SK-N-SH (cell line): ENCODE results near the gene PNKP. TPM values are rescaled to one million over a fixed set of nuclear protein-coding genes. Genes with fewer than 3 reads are reported as not detected.

Experiments used
- CTCF ChIA-PET: fragments of 300-600, 350-600 bp; formaldehyde crosslinking; extraction: SDS; loops from one replicate; lab custom pipeline; 2021; lab: Yijun Ruan, JAX
- POLR2A ChIA-PET: fragments of 350-600 bp; sonication (Branson Sonifier 250); formaldehyde crosslinking; extraction: SDS; loops from one replicate; lab custom pipeline; 2020; ENCODE audit warnings: antibody characterized with exemption, inconsistent platforms; lab: Yijun Ruan, JAX
- DNase-seq: peaks from one replicate; pipeline ENCODE4 v3.0.0; 2012
- H2AFZ ChIP-seq: fragments of 200-600 bp; sonication (generic); 2 replicates; pipeline ENCODE4 v1.8.1; 2016; ENCODE audit warnings: antibody characterized with exemption, mild to moderate bottlenecking, low read depth
- H3F3A ChIP-seq: fragments of 200-600 bp; sonication (generic); replicated peaks from 2 replicates; pipeline ENCODE3; 2016; ENCODE audit warnings: antibody characterized with exemption, mild to moderate bottlenecking; ENCODE audit not compliant: insufficient read depth
- H3K27ac ChIP-seq, 2 experiments: fragments of 200-500 bp in 1 of 2; fragments of 200-600 bp in 1 of 2; sonication (Bioruptor generic) in 1 of 2; sonication (generic), shearing (Covaris generic) in 1 of 2; 2 replicates each; pipeline versions ENCODE4 v1.5.1 to v1.6.1; 2014 to 2016; ENCODE audit warnings: low read depth in 2 of 2, inconsistent platforms in 1 of 2, low read length in 1 of 2, mild to moderate bottlenecking in 1 of 2, mixed read lengths in 1 of 2
- H3K27me3 ChIP-seq: fragments of 200-600 bp; sonication (generic), shearing (Covaris generic); 2 replicates; pipeline ENCODE4 v1.6.1; 2016; ENCODE audit warnings: mixed run types; ENCODE audit not compliant: insufficient read depth
- H3K36me3 ChIP-seq, 2 experiments: fragments of 200-500 bp in 1 of 2; fragments of 200-600 bp in 1 of 2; sonication (Bioruptor generic) in 1 of 2; sonication (generic) in 1 of 2; replicated peaks in 1 of 2; 2 replicates each; pipeline versions ENCODE3 to v1.5.1; 2014 to 2016; ENCODE audit warnings: low read length in 1 of 2, mild to moderate bottlenecking in 1 of 2; ENCODE audit not compliant: insufficient read depth in 2 of 2, control insufficient read depth in 1 of 2
- H3K4me1 ChIP-seq, 2 experiments: fragments of 200-500 bp in 1 of 2; fragments of 200-600 bp in 1 of 2; sonication (Bioruptor generic) in 1 of 2; sonication (generic), shearing (Covaris generic) in 1 of 2; 2 replicates each; pipeline versions ENCODE4 v1.5.1 to v1.6.1; 2014 to 2016; ENCODE audit warnings: low read depth in 1 of 2, low read length in 1 of 2, mixed run types in 1 of 2; ENCODE audit not compliant: insufficient read depth in 2 of 2, control insufficient read depth in 1 of 2
- H3K4me2 ChIP-seq: fragments of 200-600 bp; sonication (generic), shearing (Covaris generic); 2 replicates; pipeline ENCODE4 v1.6.1; 2017; ENCODE audit warnings: mixed run types
- H3K4me3 ChIP-seq, 2 experiments: fragments of 200-500 bp in 1 of 2; fragments of 200-600 bp in 1 of 2; sonication (Bioruptor generic) in 1 of 2; sonication (generic), shearing (Covaris generic) in 1 of 2; 2 replicates each; pipeline versions ENCODE4 v1.5.1 to v1.8.1; 2014 to 2016; ENCODE audit warnings: low read depth in 2 of 2, inconsistent platforms in 1 of 2, low read length in 1 of 2, mild to moderate bottlenecking in 1 of 2, mixed read lengths in 1 of 2, moderate library complexity in 1 of 2
- H3K79me2 ChIP-seq: fragments of 200-600 bp; sonication (generic); 2 replicates; pipeline ENCODE4 v1.8.1; 2017; ENCODE audit warnings: mild to moderate bottlenecking; ENCODE audit not compliant: insufficient read depth
- H3K9ac ChIP-seq: fragments of 200-600 bp; sonication (generic); 2 replicates; pipeline ENCODE4 v1.6.1; 2017; ENCODE audit warnings: mixed run types
- H3K9me2 ChIP-seq: fragments of 200-600 bp; sonication (generic); 2 replicates; pipeline ENCODE4 v1.6.1; 2017; ENCODE audit warnings: mixed run types
- H3K9me3 ChIP-seq: fragments of 200-600 bp; sonication (generic); 2 replicates; pipeline ENCODE4 v1.6.1; 2017; ENCODE audit warnings: mixed run types, mild to moderate bottlenecking, moderate library complexity
- H4K20me1 ChIP-seq: fragments of 200-600 bp; sonication (generic); 2 replicates; pipeline ENCODE4 v1.6.1; 2017; ENCODE audit warnings: mild to moderate bottlenecking, mixed run types; ENCODE audit not compliant: insufficient read depth
- FOXM1 ChIP-seq: IDR thresholded peaks from 2 replicates; pipeline ENCODE4 v1.4.0; 2012; ENCODE audit warnings: low read depth, mild to moderate bottlenecking
- GATA2 ChIP-seq: sonication (generic); formaldehyde crosslinking; IDR thresholded peaks from 2 replicates; pipeline ENCODE4 v1.5.0; 2020; ENCODE audit warnings: mild to moderate bottlenecking, missing genetic modification reagents
- JUND ChIP-seq: IDR thresholded peaks from 2 replicates; pipeline ENCODE4 v1.4.0; 2012
- MEF2A ChIP-seq: IDR thresholded peaks from 2 replicates; pipeline ENCODE4 v1.4.0; 2012; ENCODE audit warnings: low read depth, borderline replicate concordance
- POLR2AphosphoS5 ChIP-seq: IDR thresholded peaks from 2 replicates; pipeline ENCODE4 v1.6.1; 2012; ENCODE audit warnings: low read depth, low read length
- RXRA ChIP-seq: IDR thresholded peaks from 2 replicates; pipeline ENCODE4 v1.4.0; 2012; ENCODE audit warnings: low read depth, mild to moderate bottlenecking, borderline replicate concordance
- SIN3A ChIP-seq: IDR thresholded peaks from 2 replicates; pipeline ENCODE4 v1.6.1; 2012; ENCODE audit warnings: low read depth, mild to moderate bottlenecking, low read length, moderate library complexity, borderline replicate concordance
- TAF1 ChIP-seq: IDR thresholded peaks from 2 replicates; pipeline ENCODE4 v1.6.1; 2012; ENCODE audit warnings: low read depth, mild to moderate bottlenecking, low read length, moderate library complexity, borderline replicate concordance
- TCF12 ChIP-seq: IDR thresholded peaks from 2 replicates; pipeline ENCODE4 v1.4.0; 2012
- TEAD4 ChIP-seq: IDR thresholded peaks from 2 replicates; pipeline ENCODE4 v1.4.0; 2012; ENCODE audit warnings: mild to moderate bottlenecking, borderline replicate concordance; ENCODE audit not compliant: insufficient read depth
- WGBS: methylation state at CpG from one replicate; pipeline ENCODE4 v1.1.6; 2017; ENCODE audit warnings: low lambda C conversion rate; 5-methylcytosine and 5-hydroxymethylcytosine counted together
- polyA plus RNA-seq, 3 experiments: library from polyadenylated mRNA; depleted of rRNA; stranded (reverse); fragments of >200 nt; gene quantifications; 2 replicates each; pipeline ENCODE4 v1.2.3, GENCODE V29; 2012
- TF ChIP-seq, protein P1 (sequence below): fragments of 150-350 bp; IDR thresholded peaks from 2 replicates; pipeline ENCODE4 v1.6.1; 2016; ENCODE audit warnings: mild to moderate bottlenecking, low read depth, low read length
- TF ChIP-seq, protein P2 (sequence below): IDR thresholded peaks from 2 replicates; pipeline ENCODE4; 2012
- TF ChIP-seq, protein P3 (sequence below): IDR thresholded peaks from 2 replicates; pipeline ENCODE4 v1.6.1; 2012; ENCODE audit warnings: mild to moderate bottlenecking, low read depth, low read length, moderate library complexity
- TF ChIP-seq, protein P4 (sequence below): IDR thresholded peaks from 2 replicates; pipeline ENCODE4 v1.4.0; 2012; ENCODE audit warnings: low read depth

PNKP gene
- polyA plus RNA-seq, 1 of the 3 experiments (the other 2 are of a cell fraction), result 52.0 TPM

DNA sequence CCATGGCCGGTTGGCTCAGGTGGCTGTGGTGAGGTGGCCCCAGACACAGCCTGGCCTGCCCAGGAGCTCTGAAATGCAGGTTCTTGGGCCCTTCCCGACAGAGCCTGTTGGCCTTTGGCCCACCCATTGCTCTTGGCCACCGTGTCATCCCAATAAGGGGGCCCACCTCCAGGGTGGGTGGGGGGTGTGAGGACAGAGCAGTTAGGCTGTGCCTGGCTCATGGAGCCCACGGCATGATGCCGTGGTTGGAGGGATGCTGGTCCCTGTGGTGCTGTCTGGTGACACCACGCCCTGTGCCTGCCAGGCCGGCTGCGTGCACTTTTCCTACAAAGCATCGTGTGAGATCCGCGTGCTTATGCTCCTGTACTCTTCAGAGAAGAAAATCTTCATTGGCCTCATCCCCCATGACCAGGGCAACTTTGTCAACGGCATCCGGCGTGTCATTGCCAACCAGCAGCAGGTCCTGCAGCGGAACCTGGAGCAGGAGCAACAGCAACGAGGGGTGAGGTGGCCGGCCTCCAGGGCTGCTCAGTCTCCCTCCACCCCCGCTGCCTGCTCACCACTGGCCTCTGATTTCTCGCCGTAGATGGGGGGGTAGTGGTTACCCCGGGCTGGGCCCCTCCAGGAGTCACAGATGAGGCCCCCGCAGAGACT is 7.6 kb downstream of the PNKP start:
- H3K27ac ChIP-seq, result peak overlapping the region in 1 of 2 experiments; percentile 65; a peak in 2 of 4 replicates
- no peaks in the 10 kb centered on the region for H3K27me3 ChIP-seq
- peaks cover 28% of the 10 kb centered on the region for H3K79me2 ChIP-seq
- ChIA-PET POLR2A (interaction anchor here (1.3 to 1.9 kb wide), 2 partner anchors 8 to 9 kb away, joined by 5 to 16 read pairs; partner anchors contain the start of gene PTOV1), CTCF (no interaction called here)
- H3K9me3 ChIP-seq, result no peaks in the 10 kb centered on the region
- peak; percentile 37 for DNase-seq
- 0 out of 2 replicates have a peak overlapping the region, but pooled peaks have one; percentile 5 for H3K4me2 ChIP-seq
- H2AFZ ChIP-seq, result no peak overlapping the region
- peaks cover 8 to 9% of the 10 kb centered on the region in 2 experiments; a peak in 2 of 4 replicates for H3K4me1 ChIP-seq
- peaks cover 47% of the 10 kb centered on the region for H3F3A ChIP-seq
- peaks cover 28 to 70% of the 10 kb centered on the region in 2 experiments for H3K36me3 ChIP-seq
- H3K4me3 ChIP-seq, result no peak overlapping the region
- TF ChIP-seq TCF12 (no peak), MEF2A (no peak), RXRA (no peak), FOXM1 (no peak), POLR2AphosphoS5 (no peak), JUND (no peak; the same call in 1 of the 2 replicates), GATA2 (CRISPR knock-in tag) (no peak), TEAD4 (no peak)
- TF ChIP-seq, protein P1, sequence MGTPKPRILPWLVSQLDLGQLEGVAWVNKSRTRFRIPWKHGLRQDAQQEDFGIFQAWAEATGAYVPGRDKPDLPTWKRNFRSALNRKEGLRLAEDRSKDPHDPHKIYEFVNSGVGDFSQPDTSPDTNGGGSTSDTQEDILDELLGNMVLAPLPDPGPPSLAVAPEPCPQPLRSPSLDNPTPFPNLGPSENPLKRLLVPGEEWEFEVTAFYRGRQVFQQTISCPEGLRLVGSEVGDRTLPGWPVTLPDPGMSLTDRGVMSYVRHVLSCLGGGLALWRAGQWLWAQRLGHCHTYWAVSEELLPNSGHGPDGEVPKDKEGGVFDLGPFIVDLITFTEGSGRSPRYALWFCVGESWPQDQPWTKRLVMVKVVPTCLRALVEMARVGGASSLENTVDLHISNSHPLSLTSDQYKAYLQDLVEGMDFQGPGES, result no peak
- peaks cover 55% of the 10 kb centered on the region for H4K20me1 ChIP-seq
- H3K9me2 ChIP-seq, result no peaks in the 10 kb centered on the region
- no peak overlapping the region for H3K9ac ChIP-seq
- WGBS, result 87% methylated on average over 16 of the region's 22 CpGs

DNA sequence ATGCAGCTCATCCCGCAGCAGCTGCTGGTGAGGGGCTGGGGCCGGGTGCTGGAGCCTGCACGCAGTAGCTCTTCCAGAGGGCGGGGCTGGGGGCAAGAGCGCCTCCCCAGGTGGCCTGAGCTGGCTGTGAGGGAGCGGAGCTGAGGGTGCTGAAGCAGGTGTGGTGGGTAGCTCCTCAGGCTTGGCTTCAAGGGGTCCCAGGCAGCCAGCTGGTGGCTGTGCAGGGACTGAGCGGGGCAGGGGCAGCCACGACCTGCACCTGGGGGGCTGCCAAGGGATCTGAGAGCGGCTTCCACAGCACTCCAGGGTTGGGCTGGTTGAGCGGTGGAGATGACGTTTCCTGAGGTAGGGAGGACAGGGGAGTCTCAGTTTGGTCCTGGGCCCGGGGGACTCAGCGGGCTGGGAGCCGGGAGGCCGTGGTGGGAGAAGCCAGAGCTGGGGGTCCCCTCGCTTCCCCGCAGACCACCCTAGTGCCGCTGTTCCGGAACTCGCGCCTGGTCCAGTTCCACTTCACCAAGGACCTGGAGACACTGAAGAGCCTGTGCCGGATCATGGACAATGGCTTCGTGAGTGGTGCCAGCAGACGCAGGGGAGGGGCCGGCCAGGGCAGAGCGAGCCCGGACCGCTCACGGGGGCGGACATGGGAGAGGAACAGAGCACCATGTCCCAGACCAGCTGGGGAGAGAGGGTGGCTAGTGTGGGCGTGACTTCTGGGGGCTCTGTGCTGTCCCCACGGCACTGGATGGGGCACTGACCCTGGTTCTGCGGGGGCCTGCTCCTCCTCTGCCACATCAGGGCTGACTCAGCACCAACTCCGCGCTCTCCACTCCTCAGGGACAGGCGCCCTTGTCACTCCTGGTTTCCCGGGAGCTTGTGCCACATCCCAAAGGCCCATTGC is 9.0 kb downstream of the PNKP start:
- TF ChIP-seq, protein P2, sequence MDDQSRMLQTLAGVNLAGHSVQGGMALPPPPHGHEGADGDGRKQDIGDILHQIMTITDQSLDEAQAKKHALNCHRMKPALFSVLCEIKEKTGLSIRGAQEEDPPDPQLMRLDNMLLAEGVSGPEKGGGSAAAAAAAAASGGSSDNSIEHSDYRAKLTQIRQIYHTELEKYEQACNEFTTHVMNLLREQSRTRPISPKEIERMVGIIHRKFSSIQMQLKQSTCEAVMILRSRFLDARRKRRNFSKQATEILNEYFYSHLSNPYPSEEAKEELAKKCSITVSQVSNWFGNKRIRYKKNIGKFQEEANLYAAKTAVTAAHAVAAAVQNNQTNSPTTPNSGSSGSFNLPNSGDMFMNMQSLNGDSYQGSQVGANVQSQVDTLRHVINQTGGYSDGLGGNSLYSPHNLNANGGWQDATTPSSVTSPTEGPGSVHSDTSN, result peak; percentile 29
- TF ChIP-seq TAF1 (no peak), SIN3A (no peak)
- TF ChIP-seq, protein P3, sequence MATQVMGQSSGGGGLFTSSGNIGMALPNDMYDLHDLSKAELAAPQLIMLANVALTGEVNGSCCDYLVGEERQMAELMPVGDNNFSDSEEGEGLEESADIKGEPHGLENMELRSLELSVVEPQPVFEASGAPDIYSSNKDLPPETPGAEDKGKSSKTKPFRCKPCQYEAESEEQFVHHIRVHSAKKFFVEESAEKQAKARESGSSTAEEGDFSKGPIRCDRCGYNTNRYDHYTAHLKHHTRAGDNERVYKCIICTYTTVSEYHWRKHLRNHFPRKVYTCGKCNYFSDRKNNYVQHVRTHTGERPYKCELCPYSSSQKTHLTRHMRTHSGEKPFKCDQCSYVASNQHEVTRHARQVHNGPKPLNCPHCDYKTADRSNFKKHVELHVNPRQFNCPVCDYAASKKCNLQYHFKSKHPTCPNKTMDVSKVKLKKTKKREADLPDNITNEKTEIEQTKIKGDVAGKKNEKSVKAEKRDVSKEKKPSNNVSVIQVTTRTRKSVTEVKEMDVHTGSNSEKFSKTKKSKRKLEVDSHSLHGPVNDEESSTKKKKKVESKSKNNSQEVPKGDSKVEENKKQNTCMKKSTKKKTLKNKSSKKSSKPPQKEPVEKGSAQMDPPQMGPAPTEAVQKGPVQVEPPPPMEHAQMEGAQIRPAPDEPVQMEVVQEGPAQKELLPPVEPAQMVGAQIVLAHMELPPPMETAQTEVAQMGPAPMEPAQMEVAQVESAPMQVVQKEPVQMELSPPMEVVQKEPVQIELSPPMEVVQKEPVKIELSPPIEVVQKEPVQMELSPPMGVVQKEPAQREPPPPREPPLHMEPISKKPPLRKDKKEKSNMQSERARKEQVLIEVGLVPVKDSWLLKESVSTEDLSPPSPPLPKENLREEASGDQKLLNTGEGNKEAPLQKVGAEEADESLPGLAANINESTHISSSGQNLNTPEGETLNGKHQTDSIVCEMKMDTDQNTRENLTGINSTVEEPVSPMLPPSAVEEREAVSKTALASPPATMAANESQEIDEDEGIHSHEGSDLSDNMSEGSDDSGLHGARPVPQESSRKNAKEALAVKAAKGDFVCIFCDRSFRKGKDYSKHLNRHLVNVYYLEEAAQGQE, result no peak
- TF ChIP-seq, protein P4, sequence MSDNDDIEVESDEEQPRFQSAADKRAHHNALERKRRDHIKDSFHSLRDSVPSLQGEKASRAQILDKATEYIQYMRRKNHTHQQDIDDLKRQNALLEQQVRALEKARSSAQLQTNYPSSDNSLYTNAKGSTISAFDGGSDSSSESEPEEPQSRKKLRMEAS, result no peak
- Histone ChIP-seq H3K79me2 (peaks cover 27% of the 10 kb centered on the region), H3K4me2 (peak overlapping the region; percentile 33; the same call in 1 of the 2 replicates), H3K4me1 (peaks cover 7 to 8% of the 10 kb centered on the region in 2 experiments; a peak in 3 of 4 replicates), H4K20me1 (peaks cover 62% of the 10 kb centered on the region), H3K27me3 (no peaks in the 10 kb centered on the region), H3F3A (peaks cover 52% of the 10 kb centered on the region), H3K4me3 (no peak overlapping the region), H2AFZ (no peak overlapping the region), H3K9ac (no peak overlapping the region), H3K9me3 (no peaks in the 10 kb centered on the region), H3K9me2 (no peaks in the 10 kb centered on the region), H3K36me3 (peaks cover 18 to 56% of the 10 kb centered on the region in 2 experiments), H3K27ac (peak overlapping the region in 1 of 2 experiments; percentile 65; a peak in 3 of 4 replicates)
- POLR2A ChIA-PET, result interaction anchor here (1.3 kb wide), 2 partner anchors 8 to 11 kb away, joined by 5 read pairs; partner anchors contain the start of gene PTOV1
- 87% methylated on average over 22 of the region's 37 CpGs for WGBS
- no peak for DNase-seq
- CTCF ChIA-PET, result no interaction called here
